ENCODE measurements around the gene CLEC16A.

- TF ChIP-seq POLR2A (IDR thresholded peaks at IDR 0.05) (no peak), POLR2AphosphoS5 (IDR thresholded peaks at IDR 0.05) (no peak), CTCF (IDR thresholded peaks at IDR 0.05) (no peak)
Measured at GRCh38 chr16:11130978-11131665, 186.8 kb downstream of the CLEC16A start.

Data from transverse colon (tissue), 4 donors.